HepG2 (cell line): ENCODE measurements around the gene ABHD12. TPM values are rescaled to one million over a fixed set of nuclear protein-coding genes. Genes with fewer than 3 reads are reported as not detected.

Experiments used
- HDAC1 ChIP-seq: sonication (generic); formaldehyde crosslinking; IDR thresholded peaks from 2 replicates; pipeline ENCODE4 v1.5.1; 2020; ENCODE audit warnings: mild to moderate bottlenecking, missing genetic modification reagents
- KIAA2018 ChIP-seq: sonication (generic); formaldehyde crosslinking; IDR thresholded peaks from 2 replicates; pipeline ENCODE4 v1.5.0; 2020; ENCODE audit warnings: mild to moderate bottlenecking, missing genetic modification reagents, borderline replicate concordance
- MED8 ChIP-seq: sonication (generic); formaldehyde crosslinking; IDR thresholded peaks from 2 replicates; pipeline ENCODE4 v1.8.1; 2023; ENCODE audit warnings: mild to moderate bottlenecking, missing genetic modification reagents; ENCODE audit not compliant: insufficient replicate concordance
- NR2F1 ChIP-seq, 2 experiments: fragments of 450-650 bp in 1 of 2; formaldehyde crosslinking in 1 of 2; IDR thresholded peaks; 2 replicates each; pipeline versions ENCODE4 v1.5.0 to v1.6.1; 2016 to 2020; ENCODE audit warnings: mild to moderate bottlenecking in 1 of 2, missing compliant biosample characterization in 1 of 2, missing genetic modification reagents in 1 of 2, moderate library complexity in 1 of 2
- PITX1 ChIP-seq: sonication (generic); formaldehyde crosslinking; IDR thresholded peaks from 2 replicates; pipeline ENCODE4 v1.5.1; 2020; ENCODE audit warnings: mild to moderate bottlenecking, missing genetic modification reagents
- PLSCR1 ChIP-seq: sonication (generic); formaldehyde crosslinking; IDR thresholded peaks from 2 replicates; pipeline ENCODE4 v1.5.0; 2020; ENCODE audit warnings: missing genetic modification reagents, mild to moderate bottlenecking, borderline replicate concordance
- SNAPC2 ChIP-seq: sonication (generic); formaldehyde crosslinking; IDR thresholded peaks from 2 replicates; pipeline ENCODE4 v1.8.1; 2022; ENCODE audit warnings: mild to moderate bottlenecking, missing genetic modification reagents
- THRA ChIP-seq: sonication (generic); formaldehyde crosslinking; IDR thresholded peaks from 2 replicates; pipeline ENCODE4 v1.4.0; 2020; ENCODE audit warnings: missing genetic modification reagents, borderline replicate concordance
- ZFAT ChIP-seq: sonication (generic); formaldehyde crosslinking; conservative IDR thresholded peaks from 2 replicates; pipeline ENCODE4 v1.8.1; 2023; ENCODE audit warnings: missing genetic modification reagents, inconsistent platforms
- ZFP41 ChIP-seq: sonication (generic); formaldehyde crosslinking; IDR thresholded peaks from 2 replicates; pipeline ENCODE4 v1.4.0; 2020; ENCODE audit warnings: mild to moderate bottlenecking, missing genetic modification reagents, borderline replicate concordance
- ZNF512 ChIP-seq: sonication (generic); formaldehyde crosslinking; IDR thresholded peaks from 2 replicates; pipeline ENCODE4 v1.4.0; 2020; ENCODE audit warnings: mild to moderate bottlenecking, missing genetic modification reagents
- polyA plus RNA-seq, 8 experiments: library from polyadenylated mRNA; depleted of rRNA in 3 of 8; stranded (reverse) in 7 of 8; unstranded in 1 of 8; fragments of >200 nt; fragmentation: Illumina TruSeq in 4 of 8; extraction: Trizol in 4 of 8; gene quantifications; 2 replicates each; pipeline versions ENCODE4 v1.2.1 to v1.2.3, GENCODE V29; 2011 to 2016; ENCODE audit warnings: low read depth in 4 of 8, missing spikeins in 1 of 8, mixed read lengths in 1 of 8; ENCODE audit not compliant: insufficient read depth in 1 of 8
- total RNA-seq, 5 experiments: library from RNA; depleted of rRNA; stranded (reverse); fragments of >200 nt; fragmentation: Illumina TruSeq; extraction: Trizol; gene quantifications; 2 replicates each; pipeline ENCODE4 v1.2.3, GENCODE V29; 2016; ENCODE audit warnings: low read depth in 1 of 5

ABHD12 gene
- total and polyA plus RNA-seq, 2 of the 13 experiments (the other 11 are each of a cell fraction or from before 2014, with no cell fraction given) = 23.5 to 72.1 TPM

DNA sequence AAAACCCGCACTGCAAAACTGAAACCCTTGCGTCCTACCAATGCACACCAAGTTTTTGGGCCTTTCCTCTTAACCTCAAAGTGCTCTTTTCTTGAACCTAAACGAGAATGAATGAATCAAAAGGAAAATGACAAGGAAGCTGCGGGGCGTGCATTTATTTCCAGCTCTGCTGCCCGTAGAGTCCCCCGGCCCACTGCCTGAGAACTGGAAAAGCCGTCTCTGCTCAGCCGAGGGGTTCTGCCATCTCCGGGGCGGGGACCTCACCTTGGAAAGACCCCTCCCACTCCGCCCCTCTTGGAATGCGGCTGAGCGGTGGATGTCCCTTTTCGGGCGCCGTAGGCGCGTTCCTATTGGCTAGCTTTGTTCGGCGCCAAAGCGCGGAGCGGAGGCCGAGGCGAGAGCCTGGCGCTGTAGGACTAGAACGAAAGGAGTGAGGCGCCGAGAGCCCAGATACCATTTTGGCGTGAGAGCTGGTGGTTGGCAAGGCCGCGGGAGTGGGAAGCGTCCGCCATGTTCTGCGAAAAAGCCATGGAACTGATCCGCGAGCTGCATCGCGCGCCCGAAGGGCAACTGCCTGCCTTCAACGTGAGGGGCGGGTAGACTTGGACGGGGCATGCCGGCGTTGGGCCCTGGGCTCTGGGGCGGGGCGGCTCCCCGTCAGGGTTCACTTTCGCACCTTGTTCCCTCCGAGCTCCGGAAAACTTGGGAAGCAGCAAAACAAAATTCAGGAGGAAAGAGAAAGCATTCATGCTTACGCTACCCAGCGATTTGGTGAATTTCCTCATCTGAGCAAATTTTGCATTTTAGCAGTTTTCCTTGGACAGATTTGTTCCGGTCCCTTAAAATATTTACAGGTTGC lies 16.9 kb upstream of the ABHD12 start, which contains the start of gene GINS1 (continued):
- peak; percentile 100 for TF ChIP-seq HDAC1
- peak; percentile 95 for TF ChIP-seq ZFAT (CRISPR knock-in tag)
- 0 out of 2 replicates have a peak, but pooled peaks have one; percentile 83 for TF ChIP-seq PLSCR1 (CRISPR knock-in tag)
- TF ChIP-seq ZFP41 = peak; percentile 98
- peak; percentile 98 for TF ChIP-seq MED8 (CRISPR knock-in tag)
- TF ChIP-seq PITX1 (CRISPR knock-in tag) = peak; percentile 92
- 0 out of 2 replicates have a peak, but pooled peaks have one; percentile 21 for TF ChIP-seq ZNF512 (CRISPR knock-in tag)
- TF ChIP-seq KIAA2018 (CRISPR knock-in tag) = no peak
- TF ChIP-seq THRA (CRISPR knock-in tag) = peak; percentile 89
- 0 out of 4 replicates have a peak, but pooled peaks of 1 of the 2 experiments have one; percentile 19 for TF ChIP-seq NR2F1 (CRISPR knock-in tag; IDR thresholded peaks at IDR 0.05)
- peak; percentile 97 for TF ChIP-seq SNAPC2
